Thymus (tissue), 11 donors: ENCODE data around the gene CNTN1. TPM values are rescaled to one million over a fixed set of nuclear protein-coding genes. Genes with fewer than 3 reads are reported as not detected.

Experiments used
- DNase-seq, 9 donors: peaks; one replicate each; pipeline ENCODE4 v3.0.0-alpha.2; 2013; ENCODE audit warnings: low spot score in 9 of 9, low read depth in 6 of 9, missing footprints in 1 of 9
- H3K27ac ChIP-seq, 2 donors: one replicate each; pipeline ENCODE4 v1.5.1; 2013; ENCODE audit warnings: control low read depth in 1 of 2, low read depth in 1 of 2, low read length in 1 of 2, mild to moderate bottlenecking in 1 of 2, moderate library complexity in 1 of 2
- H3K27me3 ChIP-seq, 2 donors: one replicate each; pipeline ENCODE4 v1.5.1; 2013; ENCODE audit warnings: low read length in 1 of 2; ENCODE audit not compliant: control insufficient read depth in 2 of 2, insufficient read depth in 1 of 2
- H3K36me3 ChIP-seq, 2 donors: one replicate each; pipeline ENCODE4 v1.5.1; 2013; ENCODE audit warnings: low read length in 1 of 2, mild to moderate bottlenecking in 1 of 2, moderate library complexity in 1 of 2; ENCODE audit not compliant: control insufficient read depth in 2 of 2, insufficient read depth in 2 of 2
- H3K4me1 ChIP-seq, 2 donors: one replicate each; pipeline ENCODE4 v1.5.1; 2013; ENCODE audit warnings: low read length in 2 of 2; ENCODE audit not compliant: control insufficient read depth in 2 of 2, insufficient read depth in 2 of 2
- H3K4me3 ChIP-seq, 2 donors: one replicate each; pipeline ENCODE4 v1.5.1; 2013; ENCODE audit warnings: low read length in 2 of 2, control low read depth in 1 of 2, mild to moderate bottlenecking in 1 of 2
- H3K9me3 ChIP-seq, 2 donors: one replicate each; pipeline ENCODE4 v1.5.1; 2013; ENCODE audit warnings: low read length in 1 of 2, mild to moderate bottlenecking in 1 of 2; ENCODE audit not compliant: control insufficient read depth in 2 of 2, insufficient read depth in 1 of 2
- WGBS: extraction: QIAGEN DNeasy Blood & Tissue Kit; methylation state at CpG from one replicate; pipeline ENCODE4 v1.1.7; 2013; 5-methylcytosine and 5-hydroxymethylcytosine counted together
- polyA plus RNA-seq: library from polyadenylated mRNA; stranded (reverse); fragments of 200-250 nt; gene quantifications from one replicate; pipeline ENCODE4 v1.2.3, GENCODE V29; 2013
- total RNA-seq: library from RNA; stranded (reverse); fragments of 120-200 nt; gene quantifications from one replicate; pipeline ENCODE4 v1.2.4, GENCODE V29; 2013
- donor health status: healthy.

The CNTN1 gene
- total and polyA plus RNA-seq, 2 donors = 0.27 to 5.6 TPM

DNA sequence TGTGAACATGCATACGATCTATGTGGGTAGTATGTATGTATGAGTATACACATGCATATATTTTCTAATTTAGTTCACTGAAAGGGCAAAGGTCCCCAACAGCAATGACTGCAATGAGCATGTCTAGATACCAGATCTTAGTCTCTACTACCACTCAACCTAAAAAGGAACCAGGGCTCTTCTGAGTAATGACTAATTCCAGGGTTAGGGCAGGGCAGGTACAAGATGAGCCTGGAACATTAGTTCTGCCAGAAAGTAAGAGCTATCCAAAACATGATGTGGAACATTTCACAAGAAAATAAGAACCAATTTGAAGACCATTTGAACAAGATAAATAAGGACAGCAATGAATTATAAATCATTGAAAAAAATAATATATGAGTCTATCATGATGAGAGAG is 404.6 kb downstream of the CNTN1 start:
- Histone ChIP-seq H3K4me3 (no peak overlapping the region), H3K36me3 (no peaks in the 10 kb centered on the region), H3K9me3 (no peaks in the 10 kb centered on the region), H3K4me1 (no peaks in the 10 kb centered on the region), H3K27ac (no peak overlapping the region), H3K27me3 (no peaks in the 10 kb centered on the region)
- WGBS = 97% methylated on average over 1 of the region's 1 CpG
- no peak for DNase-seq

DNA sequence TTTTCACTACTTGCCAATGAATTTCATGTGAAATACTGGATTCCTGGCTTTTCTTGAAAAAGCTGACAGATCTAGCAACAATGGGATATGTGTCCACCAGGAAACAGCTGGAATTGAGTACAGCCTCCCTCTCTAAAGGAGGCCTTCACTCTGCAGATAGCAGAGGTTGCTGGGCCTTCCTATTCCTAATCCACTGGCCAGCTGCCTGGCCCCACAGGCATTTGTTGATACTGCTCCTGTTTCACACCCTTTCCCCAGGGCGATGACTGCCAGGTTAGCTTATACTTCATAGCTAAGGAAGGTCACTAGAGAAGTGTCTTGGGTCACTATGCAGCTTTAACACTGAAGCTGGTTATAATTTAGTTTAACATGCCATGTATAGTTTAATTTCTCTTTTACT is 408.3 kb downstream of the CNTN1 start:
- Histone ChIP-seq H3K4me1 (no peaks in the 10 kb centered on the region), H3K27me3 (no peaks in the 10 kb centered on the region), H3K4me3 (no peak overlapping the region), H3K27ac (no peak overlapping the region), H3K9me3 (no peaks in the 10 kb centered on the region), H3K36me3 (no peaks in the 10 kb centered on the region)
- no peak for DNase-seq
- 90% methylated on average over 1 of the region's 1 CpG for WGBS

DNA sequence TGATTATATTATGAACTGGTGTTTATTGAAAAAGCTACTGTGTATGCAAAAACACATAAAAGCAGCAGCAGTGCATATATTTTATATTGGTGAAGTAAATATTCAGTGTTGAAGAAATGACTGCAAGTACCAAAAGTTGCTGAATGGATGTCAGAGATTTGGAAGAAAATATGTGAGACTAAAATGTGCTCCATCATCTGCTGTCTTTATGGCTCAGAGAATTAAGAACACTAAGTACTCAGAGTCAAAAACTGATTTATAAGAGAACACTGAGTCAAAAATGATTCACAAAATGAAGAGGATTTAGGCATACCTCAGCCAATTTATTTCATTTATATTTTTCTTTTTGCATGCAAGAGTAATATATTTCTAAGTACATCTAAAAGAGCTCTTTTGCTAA is 409.6 kb downstream of the CNTN1 start:
- Histone ChIP-seq H3K4me1 (no peaks in the 10 kb centered on the region), H3K27me3 (no peaks in the 10 kb centered on the region), H3K4me3 (no peak overlapping the region), H3K9me3 (no peaks in the 10 kb centered on the region), H3K27ac (no peak overlapping the region), H3K36me3 (no peaks in the 10 kb centered on the region)
- DNase-seq = no peak

DNA sequence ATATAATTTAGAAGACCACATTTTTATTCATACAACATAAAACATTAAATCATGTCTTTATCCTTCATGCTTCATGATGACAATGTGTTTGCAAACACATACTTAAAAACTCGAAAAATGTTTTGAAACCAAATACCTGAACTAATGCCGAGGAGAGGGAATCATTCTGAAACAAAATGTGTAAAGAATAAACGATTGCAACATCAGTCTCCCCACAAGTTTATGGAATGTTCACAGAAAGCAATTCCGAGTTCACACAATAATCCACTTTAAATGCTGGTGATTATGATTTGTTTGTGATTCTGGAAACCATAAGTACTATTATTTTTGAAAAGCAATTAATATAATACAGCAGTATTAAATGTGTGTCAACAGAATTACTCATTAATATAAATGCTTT is 411.4 kb downstream of the CNTN1 start:
- no peak overlapping the region for H3K4me3 ChIP-seq
- no peaks in the 10 kb centered on the region for H3K27me3 ChIP-seq
- no peaks in the 10 kb centered on the region for H3K36me3 ChIP-seq
- H3K27ac ChIP-seq = no peak overlapping the region
- DNase-seq = no peak
- no peaks in the 10 kb centered on the region for H3K4me1 ChIP-seq
- 89% methylated on average over 4 of the region's 4 CpGs for WGBS
- H3K9me3 ChIP-seq = no peaks in the 10 kb centered on the region

DNA sequence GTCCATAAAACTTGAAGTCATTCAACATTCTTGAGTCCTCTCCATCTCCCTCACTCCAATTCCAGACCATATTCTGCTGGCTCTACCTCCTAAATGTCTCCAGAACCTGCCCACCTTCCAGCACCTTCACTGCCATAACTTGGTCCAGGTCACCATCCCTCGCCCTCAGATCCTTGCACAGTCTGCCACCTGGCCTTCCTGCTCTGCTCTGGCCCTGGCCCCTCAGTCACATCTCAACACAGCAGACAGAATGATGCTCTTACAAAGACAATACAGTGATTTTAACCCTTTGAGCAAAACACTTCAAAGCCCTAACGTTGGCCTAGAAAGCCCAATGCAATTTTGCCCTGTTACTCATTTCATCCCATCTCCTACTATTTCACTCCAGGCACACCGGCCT is 414.1 kb downstream of the CNTN1 start:
- 87% methylated on average over 3 of the region's 3 CpGs for WGBS
- no peak overlapping the region for H3K4me3 ChIP-seq
- H3K36me3 ChIP-seq = no peaks in the 10 kb centered on the region
- H3K27me3 ChIP-seq = no peaks in the 10 kb centered on the region
- no peak overlapping the region for H3K27ac ChIP-seq
- H3K4me1 ChIP-seq = no peaks in the 10 kb centered on the region
- no peak for DNase-seq
- H3K9me3 ChIP-seq = no peaks in the 10 kb centered on the region

- WGBS = 88% methylated on average over 4 of the region's 4 CpGs
- Histone ChIP-seq H3K4me3 (no peak overlapping the region), H3K27ac (no peak overlapping the region), H3K27me3 (no peaks in the 10 kb centered on the region), H3K36me3 (no peaks in the 10 kb centered on the region), H3K4me1 (no peaks in the 10 kb centered on the region), H3K9me3 (no peaks in the 10 kb centered on the region)
- no peak for DNase-seq
Measured at GRCh38 chr12:41108032-41108431, 415.8 kb downstream of the CNTN1 start.

DNA sequence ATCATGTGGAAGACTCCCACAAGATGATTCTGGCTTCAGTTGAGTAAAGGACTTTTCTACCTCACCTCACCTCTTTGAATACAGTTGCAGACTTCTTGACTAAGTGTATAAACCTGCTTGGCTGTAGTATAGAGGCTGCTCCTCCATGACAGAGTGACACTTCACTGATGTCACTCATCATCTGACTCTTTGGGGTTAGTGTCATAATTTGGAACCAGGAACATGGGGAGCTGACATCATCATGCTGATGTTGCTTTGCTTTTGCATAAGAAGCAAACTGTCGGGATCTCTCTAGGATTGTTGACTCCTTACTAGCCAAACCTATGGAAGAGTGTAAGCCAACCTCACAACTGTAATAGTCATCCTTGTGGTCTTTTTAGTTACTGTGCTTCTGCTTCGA is 420.7 kb downstream of the CNTN1 start:
- Histone ChIP-seq H3K4me1 (no peaks in the 10 kb centered on the region), H3K27ac (no peak overlapping the region), H3K27me3 (no peaks in the 10 kb centered on the region), H3K9me3 (no peaks in the 10 kb centered on the region), H3K4me3 (no peak overlapping the region), H3K36me3 (no peaks in the 10 kb centered on the region)
- no peak for DNase-seq
- 96% methylated on average over 2 of the region's 2 CpGs for WGBS

- no peak for DNase-seq
Measured at GRCh38 chr12:41120211-41120610, 428.0 kb downstream of the CNTN1 start.

GRCh38 chr12:41121374-41121773 is 429.1 kb downstream of the CNTN1 start:
- no peak for DNase-seq
- no peak overlapping the region for H3K27ac ChIP-seq
- H3K27me3 ChIP-seq = no peaks in the 10 kb centered on the region
- no peaks in the 10 kb centered on the region for H3K36me3 ChIP-seq
- no peak overlapping the region for H3K4me3 ChIP-seq
- H3K4me1 ChIP-seq = no peaks in the 10 kb centered on the region
- no peaks in the 10 kb centered on the region for H3K9me3 ChIP-seq

More at GRCh38 chr12:41120211-41120610, 428.0 kb downstream of the CNTN1 start:
- Histone ChIP-seq H3K27ac (no peak overlapping the region), H3K36me3 (no peaks in the 10 kb centered on the region), H3K4me3 (no peak overlapping the region), H3K4me1 (no peaks in the 10 kb centered on the region), H3K27me3 (no peaks in the 10 kb centered on the region), H3K9me3 (no peaks in the 10 kb centered on the region)
- 90% methylated on average over 2 of the region's 2 CpGs for WGBS
